GM23338 (cell line): ENCODE measurements around the gene ELOVL7. TPM values are rescaled to one million over a fixed set of nuclear protein-coding genes. Genes with fewer than 3 reads are reported as not detected.

ENCODE experiments used
- ATAC-seq: fragments of 200-7000 bp; cut with Tn5 transposase; 3 replicates; pipeline ENCODE4 v1.9.1; 2020
- DNase-seq: peaks from one replicate; pipeline ENCODE4 v3.0.0-alpha.2; 2015; ENCODE audit warnings: low spot score
- H2AFZ ChIP-seq: fragments of 200-600 bp; sonication (generic); 2 replicates; pipeline ENCODE4 v1.8.0; 2016; ENCODE audit warnings: antibody characterized with exemption, mild to moderate bottlenecking, moderate library complexity
- H3F3A ChIP-seq: fragments of 200-600 bp; sonication (generic); replicated peaks from 2 replicates; pipeline ENCODE4 v1.8.0; 2017; ENCODE audit warnings: antibody characterized with exemption, mixed run types, low read depth
- H3K27ac ChIP-seq: fragments of 200-600 bp; sonication (generic); 2 replicates; pipeline ENCODE4 v1.6.1; 2016; ENCODE audit warnings: low read depth
- H3K27me3 ChIP-seq: fragments of 200-600 bp; sonication (generic); 2 replicates; pipeline ENCODE4 v1.8.0; 2016; ENCODE audit warnings: mild to moderate bottlenecking, mixed run types, moderate library complexity; ENCODE audit not compliant: insufficient read depth
- H3K36me3 ChIP-seq: fragments of 200-600 bp; sonication (generic); 2 replicates; pipeline ENCODE4 v1.8.0; 2016; ENCODE audit warnings: mild to moderate bottlenecking; ENCODE audit not compliant: insufficient read depth
- H3K4me1 ChIP-seq: fragments of 200-600 bp; sonication (generic); 2 replicates; pipeline ENCODE4 v1.8.0; 2016; ENCODE audit warnings: mild to moderate bottlenecking, moderate library complexity; ENCODE audit not compliant: insufficient read depth
- H3K4me2 ChIP-seq: fragments of 200-600 bp; sonication (generic); 2 replicates; pipeline ENCODE4 v1.7.1; 2017; ENCODE audit warnings: mixed run types
- H3K4me3 ChIP-seq: fragments of 200-600 bp; sonication (generic); 2 replicates; pipeline ENCODE4 v1.6.1; 2016; ENCODE audit warnings: mixed run types
- H3K79me2 ChIP-seq: fragments of 200-600 bp; sonication (generic); replicated peaks from 2 replicates; pipeline ENCODE4 v1.8.0; 2017; ENCODE audit warnings: mild to moderate bottlenecking; ENCODE audit not compliant: insufficient read depth
- H3K9me2 ChIP-seq: fragments of 200-600 bp; sonication (generic); 2 replicates; pipeline ENCODE4 v1.8.0; 2017; ENCODE audit not compliant: insufficient read depth
- H4K20me1 ChIP-seq: fragments of 200-600 bp; sonication (generic); replicated peaks from 2 replicates; pipeline ENCODE4 v1.8.0; 2017; ENCODE audit warnings: mild to moderate bottlenecking; ENCODE audit not compliant: insufficient read depth
- H3K27ac Mint-ChIP-seq: 2 replicates; pipeline ENCODE4 v1.8.0; 2020; ENCODE audit warnings: inconsistent platforms, mild to moderate bottlenecking, moderate library complexity, mixed read lengths
- H3K27me3 Mint-ChIP-seq: 3 replicates; pipeline ENCODE4 v1.8.0; 2022; ENCODE audit warnings: low read depth, mild to moderate bottlenecking, moderate library complexity, mixed read lengths, inconsistent platforms; ENCODE audit not compliant: insufficient read depth, poor library complexity
- H3K36me3 Mint-ChIP-seq: 3 replicates; pipeline ENCODE4 v1.8.0; 2021; ENCODE audit warnings: low read depth, mild to moderate bottlenecking, inconsistent platforms, moderate library complexity, mixed read lengths
- H3K4me1 Mint-ChIP-seq: 3 replicates; pipeline ENCODE4 v1.8.0; 2020; ENCODE audit warnings: mild to moderate bottlenecking, inconsistent platforms, mixed read lengths
- H3K4me3 Mint-ChIP-seq: 3 replicates; pipeline ENCODE4 v1.8.0; 2021; ENCODE audit warnings: moderate library complexity, mild to moderate bottlenecking, inconsistent platforms, mixed read lengths
- H3K9me3 Mint-ChIP-seq: 3 replicates; pipeline ENCODE4 v1.8.0; 2020; ENCODE audit warnings: moderate library complexity, mild to moderate bottlenecking, inconsistent platforms, mixed read lengths
- CREB1 ChIP-seq: fragments of 250-450 bp; sonication (Bioruptor Pico); IDR thresholded peaks from 2 replicates; pipeline ENCODE4 v1.5.0; 2020; ENCODE audit warnings: low read depth, mild to moderate bottlenecking, moderate library complexity
- CTCF ChIP-seq, 2 experiments: fragments of 200-600 bp in 1 of 2; sonication (generic) in 1 of 2; conservative IDR thresholded peaks; 2 replicates each; pipeline versions ENCODE4 v1.5.1 to v1.6.1; 2016 to 2017; ENCODE audit warnings: antibody characterized with exemption in 2 of 2, low read depth in 2 of 2, mild to moderate bottlenecking in 2 of 2, moderate library complexity in 1 of 2
- ETS1 ChIP-seq: IDR thresholded peaks from 2 replicates; pipeline ENCODE4 v1.6.1; 2016; ENCODE audit warnings: antibody characterized with exemption
- EZH2 ChIP-seq: fragments of 200-600 bp; sonication (generic); IDR thresholded peaks from one replicate; pipeline ENCODE4 v1.8.0; 2017; ENCODE audit warnings: antibody characterized with exemption, mild to moderate bottlenecking, low read depth; ENCODE audit not compliant: unreplicated experiment
- EZH2phosphoT487 ChIP-seq: fragments of 200-600 bp; sonication (generic); IDR thresholded peaks from one replicate; pipeline ENCODE4 v1.8.1; 2018; ENCODE audit warnings: antibody characterized with exemption; ENCODE audit not compliant: unreplicated experiment
- JUNB ChIP-seq: IDR thresholded peaks from one replicate; pipeline ENCODE4 v1.6.1; 2016; ENCODE audit warnings: antibody characterized with exemption; ENCODE audit not compliant: unreplicated experiment
- POLR2AphosphoS5 ChIP-seq: IDR thresholded peaks from 2 replicates; pipeline ENCODE4 v1.6.1; 2016; ENCODE audit warnings: antibody characterized with exemption, low read depth
- STAT1 ChIP-seq: IDR thresholded peaks from one replicate; pipeline ENCODE4 v1.6.1; 2016; ENCODE audit warnings: antibody characterized with exemption; ENCODE audit not compliant: unreplicated experiment
- ZNF331 ChIP-seq: fragments of 250-450 bp; sonication (Bioruptor Pico); IDR thresholded peaks from 2 replicates; pipeline ENCODE4 v1.5.0; 2020; ENCODE audit warnings: low read depth, mild to moderate bottlenecking, moderate library complexity
- ZNF462 ChIP-seq: fragments of 250-450 bp; sonication (Bioruptor Pico); IDR thresholded peaks from 2 replicates; pipeline ENCODE4 v1.5.0; 2020; ENCODE audit warnings: mild to moderate bottlenecking, moderate library complexity
- polyA plus RNA-seq: library from polyadenylated mRNA; unstranded; fragments of >200 nt; fragmentation: Nextera tagmentation; extraction: Ambion mirVana; gene quantifications from 2 replicates; pipeline ENCODE4 v1.2.1, GENCODE V29; 2016
- total RNA-seq: library from RNA; depleted of rRNA; stranded (reverse); fragments of >200 nt; shearing (Covaris generic); gene quantifications from 2 replicates; pipeline ENCODE4 v1.2.3, GENCODE V29; 2014

ELOVL7 gene
- total and polyA plus RNA-seq, 2 experiments from 2014 or later, result 2.3 to 7.0 TPM

- Histone ChIP-seq H3K36me3 (no peaks in the 10 kb centered on the region), H4K20me1 (no peaks in the 10 kb centered on the region), H3K79me2 (no peaks in the 10 kb centered on the region), H3K27ac (no peak overlapping the region), H2AFZ (no peak overlapping the region), H3K4me3 (no peak overlapping the region), H3K9me2 (peaks cover 10% of the 10 kb centered on the region), H3F3A (no peaks in the 10 kb centered on the region), H3K4me2 (no peak overlapping the region), H3K27me3 (no peaks in the 10 kb centered on the region), H3K4me1 (peaks cover 10% of the 10 kb centered on the region; the same call in 1 of the 2 replicates)
- Mint-ChIP-seq H3K36me3 (no peaks in the 10 kb centered on the region), H3K4me3 (no peak overlapping the region), H3K4me1 (no peaks in the 10 kb centered on the region), H3K9me3 (no peaks in the 10 kb centered on the region), H3K27me3 (no peaks in the 10 kb centered on the region), H3K27ac (no peak overlapping the region)
- no peak for TF ChIP-seq ZNF331 (CRISPR knock-in tag)
- TF ChIP-seq EZH2, result no peak
- no peak for TF ChIP-seq ETS1
- TF ChIP-seq JUNB, result no peak
- TF ChIP-seq POLR2AphosphoS5, result no peak
- no peak for TF ChIP-seq STAT1
- no peak for TF ChIP-seq ZNF462 (CRISPR knock-in tag)
- no peak for TF ChIP-seq CTCF (conservative IDR thresholded peaks at IDR 0.05; ENCODE audit: low read depth in 2 of 2)
- TF ChIP-seq CREB1, result no peak
- TF ChIP-seq EZH2phosphoT487, result no peak
- DNase-seq, result no peak
- ATAC-seq, result no peak
Observed at GRCh38 chr5:60851626-60852025, 7.6 kb upstream of the ELOVL7 start.
